ENCODE measurements around the gene AGBL1. TPM values are rescaled to one million over a fixed set of nuclear protein-coding genes. Genes with fewer than 3 reads are reported as not detected.

AGBL1 gene
- total RNA-seq, 1 donor = under 0.01 TPM

- DNase-seq (ENCODE audit: low read depth in 2 of 3, low spot score in 2 of 3) = no peak
Measured at GRCh38 chr15:86676002-86676401, 596.3 kb downstream of the AGBL1 start.

- no peak for DNase-seq (ENCODE audit: low read depth in 2 of 3, low spot score in 2 of 3)
Measured at GRCh38 chr15:86677278-86677677, 597.6 kb downstream of the AGBL1 start.

GRCh38 chr15:86685263-86685662 lies 605.6 kb downstream of the AGBL1 start:
- DNase-seq (ENCODE audit: low read depth in 2 of 3, low spot score in 2 of 3) = no peak

- no peak for DNase-seq (ENCODE audit: low read depth in 2 of 3, low spot score in 2 of 3)
Measured at GRCh38 chr15:86689006-86689405, 609.3 kb downstream of the AGBL1 start.

- no peak for DNase-seq (ENCODE audit: low read depth in 2 of 3, low spot score in 2 of 3)
Measured at GRCh38 chr15:86690566-86690965, 610.9 kb downstream of the AGBL1 start.

- DNase-seq (ENCODE audit: low read depth in 2 of 3, low spot score in 2 of 3) = no peak
Measured at GRCh38 chr15:86691091-86691663, 611.5 kb downstream of the AGBL1 start.

GRCh38 chr15:86700864-86701610 lies 621.4 kb downstream of the AGBL1 start:
- no peak for DNase-seq (ENCODE audit: low read depth in 2 of 3, low spot score in 2 of 3)

GRCh38 chr15:86701611-86701963 lies 621.9 kb downstream of the AGBL1 start:
- no peak for DNase-seq (ENCODE audit: low read depth in 2 of 3, low spot score in 2 of 3)

GRCh38 chr15:86706813-86707212 lies 627.1 kb downstream of the AGBL1 start:
- DNase-seq (ENCODE audit: low read depth in 2 of 3, low spot score in 2 of 3) = no peak

- DNase-seq (ENCODE audit: low read depth in 2 of 3, low spot score in 2 of 3) = no peak
Measured at GRCh38 chr15:86711476-86711875, 631.8 kb downstream of the AGBL1 start.

- DNase-seq (ENCODE audit: low read depth in 2 of 3, low spot score in 2 of 3) = no peak
Measured at GRCh38 chr15:86714241-86714640, 634.6 kb downstream of the AGBL1 start.

GRCh38 chr15:86725628-86726027 lies 646.0 kb downstream of the AGBL1 start:
- no peak for DNase-seq (ENCODE audit: low read depth in 2 of 3, low spot score in 2 of 3)

- DNase-seq (ENCODE audit: low read depth in 2 of 3, low spot score in 2 of 3) = no peak
Measured at GRCh38 chr15:86735247-86736040, 655.8 kb downstream of the AGBL1 start.

GRCh38 chr15:86741917-86742316 lies 662.2 kb downstream of the AGBL1 start:
- no peak for DNase-seq (ENCODE audit: low read depth in 2 of 3, low spot score in 2 of 3)

GRCh38 chr15:86743283-86743903 lies 663.7 kb downstream of the AGBL1 start:
- peak; percentile 7 to 52 (median 11) for DNase-seq (ENCODE audit: low read depth in 2 of 3, low spot score in 2 of 3)

- no peak for DNase-seq (ENCODE audit: low read depth in 2 of 3, low spot score in 2 of 3)
Measured at GRCh38 chr15:86744198-86744780, 664.6 kb downstream of the AGBL1 start.

- DNase-seq (ENCODE audit: low read depth in 2 of 3, low spot score in 2 of 3) = no peak
Measured at GRCh38 chr15:86751116-86751515, 671.4 kb downstream of the AGBL1 start.

- DNase-seq (ENCODE audit: low read depth in 2 of 3, low spot score in 2 of 3) = no peak
Measured at GRCh38 chr15:86754846-86755245, 675.2 kb downstream of the AGBL1 start.

GRCh38 chr15:86756688-86757087 lies 677.0 kb downstream of the AGBL1 start:
- no peak for DNase-seq (ENCODE audit: low read depth in 2 of 3, low spot score in 2 of 3)

GRCh38 chr15:86759800-86760523 lies 680.3 kb downstream of the AGBL1 start:
- no peak for DNase-seq (ENCODE audit: low read depth in 2 of 3, low spot score in 2 of 3)

Measured in hematopoietic multipotent progenitor cell (in vitro differentiated cells).